GM20000 (cell line): ENCODE data around the gene RIMS1.
"Not testable (repeated sequence)": the region's sequence is repeated elsewhere in the genome, so short reads cannot be mapped to it uniquely, and the experiment has no call there.

ENCODE experiments used
- DNase-seq: peaks from one replicate; pipeline ENCODE4 v3.0.0; 2012; ENCODE audit warnings: low spot score
- TF ChIP-seq, protein P1 (sequence below): IDR thresholded peaks from 2 replicates; pipeline ENCODE4 v1.5.1; 2012; ENCODE audit warnings: mild to moderate bottlenecking, control low read depth; ENCODE audit errors: extremely low read depth, missing control alignments

The RIMS1 gene

DNA sequence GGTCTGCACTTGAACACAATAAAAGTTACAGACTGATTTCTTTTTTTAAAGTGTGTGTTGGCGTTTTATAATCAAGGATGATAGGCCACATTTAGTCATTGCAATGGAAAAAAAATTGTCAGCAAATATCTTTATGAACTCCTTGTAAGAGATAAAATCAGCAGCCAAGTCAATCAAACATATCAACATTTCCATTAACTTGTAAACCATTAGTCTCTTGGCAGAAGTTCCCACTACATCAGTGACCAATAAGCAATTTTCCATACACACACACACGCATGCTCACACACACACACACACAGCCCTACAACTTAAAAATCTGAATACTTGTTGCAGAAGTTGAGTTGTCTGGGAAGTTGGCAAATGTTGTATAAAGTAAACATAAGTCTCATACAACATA lies 419.6 kb downstream of the RIMS1 start:
- DNase-seq = no peak
- TF ChIP-seq, protein P1, sequence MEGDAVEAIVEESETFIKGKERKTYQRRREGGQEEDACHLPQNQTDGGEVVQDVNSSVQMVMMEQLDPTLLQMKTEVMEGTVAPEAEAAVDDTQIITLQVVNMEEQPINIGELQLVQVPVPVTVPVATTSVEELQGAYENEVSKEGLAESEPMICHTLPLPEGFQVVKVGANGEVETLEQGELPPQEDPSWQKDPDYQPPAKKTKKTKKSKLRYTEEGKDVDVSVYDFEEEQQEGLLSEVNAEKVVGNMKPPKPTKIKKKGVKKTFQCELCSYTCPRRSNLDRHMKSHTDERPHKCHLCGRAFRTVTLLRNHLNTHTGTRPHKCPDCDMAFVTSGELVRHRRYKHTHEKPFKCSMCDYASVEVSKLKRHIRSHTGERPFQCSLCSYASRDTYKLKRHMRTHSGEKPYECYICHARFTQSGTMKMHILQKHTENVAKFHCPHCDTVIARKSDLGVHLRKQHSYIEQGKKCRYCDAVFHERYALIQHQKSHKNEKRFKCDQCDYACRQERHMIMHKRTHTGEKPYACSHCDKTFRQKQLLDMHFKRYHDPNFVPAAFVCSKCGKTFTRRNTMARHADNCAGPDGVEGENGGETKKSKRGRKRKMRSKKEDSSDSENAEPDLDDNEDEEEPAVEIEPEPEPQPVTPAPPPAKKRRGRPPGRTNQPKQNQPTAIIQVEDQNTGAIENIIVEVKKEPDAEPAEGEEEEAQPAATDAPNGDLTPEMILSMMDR = no peak

DNA sequence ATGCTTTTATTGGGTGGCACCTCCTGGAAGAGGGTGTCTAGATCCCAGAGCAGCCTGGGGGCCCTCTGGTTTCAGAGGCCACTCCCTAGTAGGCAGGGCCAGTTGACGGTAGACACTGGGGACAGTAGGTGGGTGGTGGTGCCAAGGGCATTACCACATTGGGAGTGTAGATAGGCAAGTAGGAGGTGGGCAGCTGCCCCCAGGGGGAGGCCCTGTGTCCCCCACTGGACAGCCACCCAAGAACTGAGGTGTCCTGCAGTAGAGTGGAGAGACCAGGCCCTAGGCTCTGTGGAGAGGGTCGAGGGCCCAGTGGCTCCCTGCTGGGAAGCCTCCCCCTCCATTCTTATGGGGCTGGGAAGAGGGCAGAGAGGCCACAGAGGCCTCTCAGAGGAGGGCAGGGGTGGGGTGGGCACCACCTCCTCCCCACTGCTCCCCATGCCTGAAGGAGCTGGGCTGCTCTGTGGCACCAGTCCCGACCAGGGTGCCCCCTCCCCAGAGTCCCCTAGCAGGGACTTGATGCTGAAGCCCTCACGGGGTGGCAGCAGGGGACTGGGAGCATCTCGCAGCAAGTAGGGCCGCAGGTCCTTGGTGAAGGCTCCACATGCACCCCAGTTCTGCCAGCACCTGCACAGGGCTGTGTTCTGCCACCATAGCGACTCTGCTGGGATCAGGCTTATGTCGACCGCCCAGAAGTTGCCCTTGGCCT lies 430.5 kb downstream of the RIMS1 start:
- TF ChIP-seq, protein P1 = no peak

DNA sequence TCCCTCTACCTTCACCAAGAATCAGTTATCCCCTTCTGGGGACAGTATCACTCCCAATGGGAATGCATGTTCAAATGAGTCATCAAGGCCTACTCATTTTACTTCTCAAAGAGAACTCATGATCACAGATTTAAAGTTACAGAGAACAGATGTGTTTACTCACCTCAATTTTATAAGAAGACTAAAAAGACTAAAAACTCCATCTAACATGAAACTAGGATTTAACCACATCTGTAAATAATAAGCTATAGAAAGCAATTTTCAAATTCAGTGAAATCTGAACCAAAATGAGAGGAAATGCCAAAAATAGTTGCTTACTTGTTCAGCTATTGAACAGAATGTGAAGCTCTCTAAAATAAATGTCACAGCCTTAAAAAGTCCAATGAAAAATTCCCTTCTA lies 435.4 kb downstream of the RIMS1 start:
- TF ChIP-seq, protein P1 = no peak
- DNase-seq = no peak

More for the DNA sequence above, 430.5 kb downstream of the RIMS1 start:
- DNase-seq = no peak

DNA sequence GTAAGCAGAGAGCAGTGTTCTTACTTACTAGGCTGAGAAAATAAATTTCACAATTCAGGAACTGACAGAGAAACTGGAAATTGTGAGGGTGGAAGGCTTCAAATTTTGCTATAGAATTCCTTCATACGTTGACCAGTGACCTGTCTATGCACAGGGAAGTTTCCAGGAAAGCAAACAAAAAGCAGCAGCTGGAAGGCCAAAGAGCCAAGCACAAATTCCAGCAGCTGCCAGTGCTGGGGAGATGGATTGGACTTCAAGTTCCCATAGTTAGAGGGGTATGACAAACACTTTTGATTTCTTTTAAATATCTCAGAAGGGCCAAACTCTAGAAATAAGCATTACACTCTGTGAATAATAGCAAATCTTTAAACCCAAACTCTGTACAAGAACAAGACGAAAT lies 436.4 kb downstream of the RIMS1 start:
- no peak for DNase-seq
- TF ChIP-seq, protein P1 = no peak

DNA sequence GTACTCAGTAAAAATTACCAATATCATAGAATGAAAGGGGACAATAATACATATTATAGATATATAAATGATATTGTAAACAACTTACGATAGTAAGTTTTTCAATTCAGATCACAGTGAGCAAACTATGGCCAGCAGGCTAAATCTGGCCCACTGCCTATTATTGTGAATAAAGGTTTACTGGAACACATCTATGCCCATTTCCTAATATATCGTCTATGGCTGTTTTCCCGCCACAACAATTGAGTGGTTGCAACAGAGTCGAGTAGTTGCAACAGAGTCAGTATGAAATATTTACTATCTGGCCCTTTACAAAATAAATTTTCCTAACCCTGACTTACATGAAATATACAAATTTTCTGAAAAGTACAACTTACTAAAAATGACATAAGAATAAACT lies 438.2 kb downstream of the RIMS1 start:
- TF ChIP-seq, protein P1 = no peak

DNA sequence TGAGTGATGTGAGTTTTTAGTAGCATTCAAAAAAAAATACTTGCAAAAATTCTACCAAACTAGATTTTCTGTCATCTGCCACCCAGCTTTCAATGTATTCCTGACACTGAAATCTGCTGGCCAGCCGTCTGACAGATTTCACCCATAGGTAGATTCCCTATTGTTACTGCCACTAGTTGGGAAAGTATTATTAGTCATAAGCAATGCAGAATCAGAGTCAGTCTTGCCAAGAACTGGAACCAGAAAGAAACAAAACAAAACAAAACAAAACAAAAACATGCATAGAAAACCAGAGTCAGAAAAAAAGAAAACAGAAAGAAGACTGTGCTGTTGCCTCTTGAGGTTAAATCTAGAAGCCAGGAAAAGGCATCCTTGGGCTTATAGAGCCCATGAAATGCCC lies 442.4 kb downstream of the RIMS1 start:
- no peak for DNase-seq
- TF ChIP-seq, protein P1 = no peak

More for the DNA sequence above, 438.2 kb downstream of the RIMS1 start:
- DNase-seq = no peak

DNA sequence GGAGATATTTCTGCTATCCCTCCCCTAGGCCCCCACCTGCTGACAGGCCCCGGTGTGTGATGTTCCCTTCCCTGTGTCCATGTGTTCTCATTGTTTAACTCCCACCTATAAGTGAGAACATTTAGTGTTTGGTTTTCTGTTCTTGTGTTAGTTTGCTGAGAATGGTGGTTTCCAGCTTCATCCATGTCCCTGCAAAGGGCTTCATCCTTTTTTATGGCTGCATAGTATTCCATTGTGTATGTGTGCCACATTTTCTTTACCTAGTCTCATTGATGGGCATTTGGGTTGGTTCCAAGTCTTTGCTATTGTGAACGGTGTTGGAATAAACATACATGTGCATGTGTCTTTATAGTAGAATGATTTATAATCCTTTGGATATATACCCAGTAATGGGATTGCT lies 448.9 kb downstream of the RIMS1 start:
- not testable (repeated sequence) for DNase-seq

DNA sequence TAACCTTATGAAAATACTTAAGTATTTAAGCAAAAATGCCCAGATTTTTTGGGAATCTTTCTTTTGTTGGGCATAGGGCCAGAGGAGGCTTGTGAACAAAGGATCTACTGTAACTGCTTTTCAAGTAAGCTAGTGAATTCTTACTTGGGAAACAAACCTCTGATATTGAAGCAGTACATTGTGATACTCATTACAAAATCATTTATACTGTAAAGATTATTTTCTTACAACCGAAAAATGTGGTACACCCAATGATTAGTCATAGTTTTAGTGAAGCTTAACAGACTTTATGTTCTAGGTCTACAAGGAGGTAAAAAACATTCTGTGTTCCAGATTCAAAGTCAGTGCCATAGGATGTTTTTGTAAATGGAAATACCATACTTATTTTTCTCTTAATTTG lies 462.6 kb downstream of the RIMS1 start:
- TF ChIP-seq, protein P1 = no peak
- DNase-seq = no peak
